Type B pancreatic cell (in vitro differentiated cells): Measurements from ENCODE around the gene ETF1. TPM values are rescaled to one million over a fixed set of nuclear protein-coding genes. Genes with fewer than 3 reads are reported as not detected.

Experiments used
- DNase-seq: peaks from one replicate; pipeline ENCODE4 v3.0.0; 2021; ENCODE audit warnings: mixed read lengths; ENCODE audit not compliant: unreplicated experiment; ENCODE audit errors: extremely low spot score
- H3K27ac Mint-ChIP-seq: 2 replicates; pipeline ENCODE4 v1.8.0; 2021; ENCODE audit warnings: mild to moderate bottlenecking, mixed read lengths
- H3K27me3 Mint-ChIP-seq: 2 replicates; pipeline ENCODE4 v1.8.0; 2021; ENCODE audit warnings: mixed read lengths
- H3K36me3 Mint-ChIP-seq: 2 replicates; pipeline ENCODE4 v1.8.0; 2021; ENCODE audit warnings: mixed read lengths
- H3K4me1 Mint-ChIP-seq: one replicate; pipeline ENCODE4 v1.8.0; 2021; ENCODE audit warnings: mixed read lengths; ENCODE audit not compliant: unreplicated experiment
- H3K4me3 Mint-ChIP-seq: 2 replicates; pipeline ENCODE4 v1.8.0; 2021; ENCODE audit warnings: mild to moderate bottlenecking, mixed read lengths
- H3K9me3 Mint-ChIP-seq: 2 replicates; pipeline ENCODE4 v1.8.0; 2021; ENCODE audit warnings: mixed read lengths
- CTCF ChIP-seq: fragments of 200-600 bp; sonication (generic); conservative IDR thresholded peaks from 2 replicates; pipeline ENCODE4 v1.5.0; 2021; ENCODE audit warnings: antibody characterized with exemption, mild to moderate bottlenecking
- total RNA-seq: library from RNA; stranded (reverse); gene quantifications from 2 replicates; pipeline ENCODE4 v1.2.1, GENCODE V29; 2021; ENCODE audit warnings: low replicate concordance

Gene ETF1
- total RNA-seq, 1 donor from 2014 or later, result 80.0 TPM

GRCh38 chr5:138527170-138527569 lies 15.9 kb downstream of the ETF1 start:
- Mint-ChIP-seq H3K4me3 (peak overlapping the region; percentile 8), H3K4me1 (peaks cover 16% of the 10 kb centered on the region)

GRCh38 chr5:138523406-138523805 lies 19.6 kb downstream of the ETF1 start:
- no peaks in the 10 kb centered on the region for H3K9me3 Mint-ChIP-seq
- H3K4me3 Mint-ChIP-seq, result no peak overlapping the region
- H3K4me1 Mint-ChIP-seq, result peaks cover 8% of the 10 kb centered on the region

More at GRCh38 chr5:138527170-138527569, 15.9 kb downstream of the ETF1 start:
- Mint-ChIP-seq H3K9me3 (no peaks in the 10 kb centered on the region), H3K36me3 (peaks cover 24% of the 10 kb centered on the region), H3K27me3 (no peaks in the 10 kb centered on the region), H3K27ac (peak overlapping the region; percentile 16)
- no peak for TF ChIP-seq CTCF
- DNase-seq, result no peak

GRCh38 chr5:138520971-138521370 lies 22.1 kb downstream of the ETF1 start:
- H3K4me3 Mint-ChIP-seq, result no peak overlapping the region

More at GRCh38 chr5:138523406-138523805, 19.6 kb downstream of the ETF1 start:
- no peak for DNase-seq
- H3K27me3 Mint-ChIP-seq, result no peaks in the 10 kb centered on the region
- TF ChIP-seq CTCF, result no peak
- peaks cover 16% of the 10 kb centered on the region for H3K36me3 Mint-ChIP-seq
- H3K27ac Mint-ChIP-seq, result peak overlapping the region; percentile 85

GRCh38 chr5:138517437-138517836 lies 25.6 kb downstream of the ETF1 start:
- no peak for DNase-seq
- H3K27me3 Mint-ChIP-seq, result no peaks in the 10 kb centered on the region
- H3K9me3 Mint-ChIP-seq, result no peaks in the 10 kb centered on the region
- H3K4me1 Mint-ChIP-seq, result no peaks in the 10 kb centered on the region
- no peak overlapping the region for H3K4me3 Mint-ChIP-seq
- H3K27ac Mint-ChIP-seq, result no peak overlapping the region
- no peak for TF ChIP-seq CTCF
- peaks cover 20% of the 10 kb centered on the region for H3K36me3 Mint-ChIP-seq

More at GRCh38 chr5:138520971-138521370, 22.1 kb downstream of the ETF1 start:
- Mint-ChIP-seq H3K27ac (no peak overlapping the region), H3K9me3 (no peaks in the 10 kb centered on the region), H3K27me3 (no peaks in the 10 kb centered on the region), H3K36me3 (peaks cover 12% of the 10 kb centered on the region), H3K4me1 (no peaks in the 10 kb centered on the region)
- no peak for DNase-seq
- TF ChIP-seq CTCF, result no peak

GRCh38 chr5:138515556-138516245 lies 27.3 kb downstream of the ETF1 start:
- no peaks in the 10 kb centered on the region for H3K4me1 Mint-ChIP-seq
- DNase-seq, result no peak
- no peaks in the 10 kb centered on the region for H3K27me3 Mint-ChIP-seq
- H3K27ac Mint-ChIP-seq, result no peak overlapping the region
- no peak for TF ChIP-seq CTCF
- no peak overlapping the region for H3K4me3 Mint-ChIP-seq
- H3K36me3 Mint-ChIP-seq, result peaks cover 24% of the 10 kb centered on the region
- no peaks in the 10 kb centered on the region for H3K9me3 Mint-ChIP-seq
